ENCODE results near the gene AWAT2. TPM values are rescaled to one million over a fixed set of nuclear protein-coding genes. Genes with fewer than 3 reads are reported as not detected.

AWAT2 gene
- total RNA-seq, 4 donors from 2014 or later, result not detected

DNA sequence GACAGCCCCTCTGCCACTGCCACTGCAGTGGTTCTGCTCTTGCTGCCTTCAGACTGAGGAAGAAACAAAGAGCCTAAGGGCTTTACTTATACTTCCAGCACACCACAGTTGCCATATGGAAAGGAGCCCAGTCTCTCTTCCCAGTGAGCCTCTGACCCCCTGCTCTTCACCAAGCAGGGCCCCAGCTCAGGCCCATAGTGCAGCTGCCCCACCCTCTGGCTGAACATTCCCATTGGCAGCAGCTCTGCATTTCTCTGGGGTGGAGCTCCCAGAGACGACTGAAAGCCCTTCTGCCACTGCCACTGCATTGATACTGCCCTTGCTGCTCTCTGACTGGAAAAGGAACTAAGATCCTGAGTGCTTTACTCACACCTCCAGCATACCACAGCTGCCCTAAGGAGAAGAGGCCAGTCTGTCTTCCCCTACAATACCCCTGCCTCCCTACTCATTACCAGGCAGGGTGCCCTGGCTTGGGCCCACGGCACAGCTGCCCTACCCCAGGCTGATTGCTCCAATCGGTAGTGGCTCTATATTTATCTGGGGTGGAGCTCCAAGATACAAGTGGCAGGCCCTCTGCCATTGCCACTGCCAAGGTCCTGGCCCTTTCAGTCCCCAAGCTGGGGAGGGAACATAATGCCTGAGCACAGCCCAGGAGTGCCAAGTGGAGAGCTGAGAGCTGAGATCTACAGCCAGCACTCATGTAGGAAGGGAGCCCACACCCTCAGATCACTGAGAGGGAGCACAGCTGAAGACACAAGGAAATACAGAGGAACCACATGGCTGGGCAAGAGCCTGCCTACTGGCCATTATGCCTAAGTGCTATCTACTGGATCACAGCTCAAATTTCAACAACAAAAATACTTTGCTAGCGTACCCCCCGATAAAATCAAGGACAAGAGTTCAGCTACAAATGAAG, 36.0 kb downstream of the AWAT2 start:
- no peaks in the 10 kb centered on the region for H3K27me3 ChIP-seq
- H3K4me1 ChIP-seq, result peaks cover 0 to 17% (median 0%) of the 10 kb centered on the region in 3 donors
- peak; percentile 67 for ATAC-seq
- no peaks in the 10 kb centered on the region for H3K36me3 ChIP-seq
- H3K27ac ChIP-seq, result peak overlapping the region in 2 of 4 donors; percentile 17 to 35
- 100% methylated on average over 1 of the region's 5 CpGs; no CpG with 5 or more reads in 1 of the 2 donors for WGBS, 2 donors (ENCODE audit: low coverage in 1 of 2)
- H3K4me3 ChIP-seq, result no peak overlapping the region
- H3K9me3 ChIP-seq, result no peaks in the 10 kb centered on the region
- TF ChIP-seq, protein P1, sequence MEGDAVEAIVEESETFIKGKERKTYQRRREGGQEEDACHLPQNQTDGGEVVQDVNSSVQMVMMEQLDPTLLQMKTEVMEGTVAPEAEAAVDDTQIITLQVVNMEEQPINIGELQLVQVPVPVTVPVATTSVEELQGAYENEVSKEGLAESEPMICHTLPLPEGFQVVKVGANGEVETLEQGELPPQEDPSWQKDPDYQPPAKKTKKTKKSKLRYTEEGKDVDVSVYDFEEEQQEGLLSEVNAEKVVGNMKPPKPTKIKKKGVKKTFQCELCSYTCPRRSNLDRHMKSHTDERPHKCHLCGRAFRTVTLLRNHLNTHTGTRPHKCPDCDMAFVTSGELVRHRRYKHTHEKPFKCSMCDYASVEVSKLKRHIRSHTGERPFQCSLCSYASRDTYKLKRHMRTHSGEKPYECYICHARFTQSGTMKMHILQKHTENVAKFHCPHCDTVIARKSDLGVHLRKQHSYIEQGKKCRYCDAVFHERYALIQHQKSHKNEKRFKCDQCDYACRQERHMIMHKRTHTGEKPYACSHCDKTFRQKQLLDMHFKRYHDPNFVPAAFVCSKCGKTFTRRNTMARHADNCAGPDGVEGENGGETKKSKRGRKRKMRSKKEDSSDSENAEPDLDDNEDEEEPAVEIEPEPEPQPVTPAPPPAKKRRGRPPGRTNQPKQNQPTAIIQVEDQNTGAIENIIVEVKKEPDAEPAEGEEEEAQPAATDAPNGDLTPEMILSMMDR (IDR thresholded peaks at IDR 0.05), result no peak
- TF ChIP-seq POLR2AphosphoS5 (IDR thresholded peaks at IDR 0.05) (no peak), POLR2A (IDR thresholded peaks at IDR 0.05) (no peak), EP300 (IDR thresholded peaks at IDR 0.05) (no peak)

DNA sequence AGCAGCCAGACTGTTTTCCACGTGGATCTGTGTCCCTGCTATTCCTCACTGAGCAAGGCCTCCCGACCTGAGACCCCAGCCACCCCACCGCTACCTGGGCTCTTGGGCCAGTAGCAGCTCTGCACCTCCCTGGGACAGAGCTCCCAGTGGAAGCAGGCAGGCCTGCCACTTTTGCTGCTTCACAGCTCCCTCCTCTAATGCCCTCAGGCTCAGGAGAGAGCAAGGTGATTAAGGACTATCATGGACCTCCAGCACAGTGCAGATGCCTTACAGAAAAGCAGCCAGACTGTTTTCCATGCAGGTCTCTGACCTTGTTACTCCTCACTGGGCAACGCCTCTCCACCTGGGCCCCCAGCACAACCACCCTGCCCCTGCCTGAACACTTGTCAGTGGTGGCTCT, 37.0 kb downstream of the AWAT2 start:
- Histone ChIP-seq H3K9me3 (no peaks in the 10 kb centered on the region), H3K27ac (peak overlapping the region in 1 of 4 donors; percentile 35), H3K27me3 (no peaks in the 10 kb centered on the region), H3K4me3 (no peak overlapping the region), H3K36me3 (no peaks in the 10 kb centered on the region), H3K4me1 (peaks cover 0 to 17% (median 0%) of the 10 kb centered on the region in 3 donors)
- ATAC-seq, result no peak
- no peak for TF ChIP-seq POLR2A (IDR thresholded peaks at IDR 0.05)
- TF ChIP-seq POLR2AphosphoS5 (IDR thresholded peaks at IDR 0.05), result no peak
- TF ChIP-seq, protein P1 (IDR thresholded peaks at IDR 0.05), result no peak
- no peak for TF ChIP-seq EP300 (IDR thresholded peaks at IDR 0.05)
- WGBS, 2 donors (ENCODE audit: low coverage in 1 of 2), result no CpG with 5 or more reads among the region's 4 CpGs

DNA sequence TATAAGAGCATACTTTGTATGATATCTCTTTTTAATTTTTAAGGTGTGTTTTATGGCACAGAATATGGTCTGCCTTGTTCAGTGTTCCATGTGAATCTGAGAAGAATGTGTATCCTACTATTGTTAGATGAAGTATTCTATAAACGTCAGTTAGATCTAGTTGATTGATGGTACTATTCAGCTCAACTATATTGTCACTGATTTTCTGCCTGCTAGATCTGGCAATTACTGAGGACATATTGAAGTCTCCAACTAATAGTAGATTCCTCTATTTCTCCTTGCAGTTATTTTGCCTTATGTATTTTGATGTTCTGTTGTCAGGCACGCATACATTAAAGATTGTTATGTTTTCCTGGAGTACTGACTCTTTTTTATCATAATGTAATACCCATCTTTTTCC, 39.8 kb downstream of the AWAT2 start:
- H3K27me3 ChIP-seq, result no peaks in the 10 kb centered on the region
- TF ChIP-seq POLR2AphosphoS5 (IDR thresholded peaks at IDR 0.05) (no peak), POLR2A (IDR thresholded peaks at IDR 0.05) (no peak), EP300 (IDR thresholded peaks at IDR 0.05) (no peak)
- TF ChIP-seq, protein P1 (IDR thresholded peaks at IDR 0.05), result no peak
- H3K4me3 ChIP-seq, result no peak overlapping the region
- 60 to 86% methylated on average over 1 to 2 of the region's 2 CpGs for WGBS, 2 donors (ENCODE audit: low coverage in 1 of 2)
- no peak overlapping the region for H3K27ac ChIP-seq
- no peaks in the 10 kb centered on the region for H3K36me3 ChIP-seq
- H3K4me1 ChIP-seq, result peaks cover 0 to 17% (median 0%) of the 10 kb centered on the region in 3 donors
- H3K9me3 ChIP-seq, result no peaks in the 10 kb centered on the region
- ATAC-seq, result no peak

DNA sequence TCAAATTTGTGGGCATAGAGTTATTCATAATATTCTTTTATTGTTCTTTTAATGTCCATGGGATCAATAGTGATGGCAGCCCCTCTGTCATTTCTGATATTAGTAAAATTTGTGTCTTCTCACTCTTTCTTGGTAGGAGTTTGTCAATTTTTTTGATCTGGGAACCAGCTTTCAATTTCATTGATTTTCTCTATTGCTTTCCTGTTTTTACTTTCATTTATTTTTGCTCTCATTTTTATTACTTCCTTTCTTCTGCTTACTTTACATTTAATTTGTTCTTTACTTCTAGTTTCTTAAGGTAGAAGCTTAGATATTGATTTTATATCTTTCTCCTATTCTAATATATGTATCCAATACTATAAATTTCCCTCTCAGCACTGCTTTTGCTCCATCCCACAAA, 40.7 kb downstream of the AWAT2 start:
- TF ChIP-seq POLR2AphosphoS5 (IDR thresholded peaks at IDR 0.05), result no peak
- no peak for TF ChIP-seq POLR2A (IDR thresholded peaks at IDR 0.05)
- TF ChIP-seq, protein P1 (IDR thresholded peaks at IDR 0.05), result no peak
- TF ChIP-seq EP300 (IDR thresholded peaks at IDR 0.05), result no peak
- Histone ChIP-seq H3K4me3 (no peak overlapping the region), H3K36me3 (no peaks in the 10 kb centered on the region), H3K27me3 (no peaks in the 10 kb centered on the region), H3K4me1 (peaks cover 0 to 15% (median 0%) of the 10 kb centered on the region in 3 donors), H3K9me3 (no peaks in the 10 kb centered on the region), H3K27ac (no peak overlapping the region)
- ATAC-seq, result no peak

DNA sequence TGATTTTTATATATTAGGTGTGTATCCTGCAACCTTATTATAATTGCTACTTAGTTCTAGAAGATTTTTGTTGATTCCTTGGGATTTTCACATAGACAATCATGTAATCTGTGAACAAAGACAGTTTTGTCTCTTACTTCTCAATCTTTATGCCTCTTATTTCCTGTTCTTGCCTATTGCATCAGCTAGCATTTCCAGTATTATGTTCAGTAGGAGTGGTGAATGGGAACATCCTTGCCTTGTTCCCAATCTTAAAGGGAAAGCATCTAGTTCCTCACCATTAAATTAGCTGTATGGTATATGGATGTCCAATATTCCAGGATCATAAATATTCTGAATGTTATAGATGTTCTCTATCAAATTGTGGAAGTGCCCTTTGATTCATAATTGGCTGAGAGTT, 41.8 kb downstream of the AWAT2 start:
- no peak overlapping the region for H3K27ac ChIP-seq
- no peaks in the 10 kb centered on the region for H3K9me3 ChIP-seq
- no peak overlapping the region for H3K4me3 ChIP-seq
- H3K4me1 ChIP-seq, result peaks cover 0 to 4% (median 0%) of the 10 kb centered on the region in 3 donors
- no peaks in the 10 kb centered on the region for H3K36me3 ChIP-seq
- TF ChIP-seq, protein P1 (IDR thresholded peaks at IDR 0.05), result no peak
- TF ChIP-seq POLR2A (IDR thresholded peaks at IDR 0.05) (no peak), POLR2AphosphoS5 (IDR thresholded peaks at IDR 0.05) (no peak), EP300 (IDR thresholded peaks at IDR 0.05) (no peak)
- no peak for ATAC-seq
- H3K27me3 ChIP-seq, result no peaks in the 10 kb centered on the region
